ENCODE data around the gene ARID1B. TPM values are rescaled to one million over a fixed set of nuclear protein-coding genes. Genes with fewer than 3 reads are reported as not detected.

ARID1B gene
- total and polyA plus RNA-seq, 9 of the 15 experiments (the other 6 are each of a cell fraction or from before 2014, with no cell fraction given), result 12.5 to 50.5 (median 25.8) TPM

DNA sequence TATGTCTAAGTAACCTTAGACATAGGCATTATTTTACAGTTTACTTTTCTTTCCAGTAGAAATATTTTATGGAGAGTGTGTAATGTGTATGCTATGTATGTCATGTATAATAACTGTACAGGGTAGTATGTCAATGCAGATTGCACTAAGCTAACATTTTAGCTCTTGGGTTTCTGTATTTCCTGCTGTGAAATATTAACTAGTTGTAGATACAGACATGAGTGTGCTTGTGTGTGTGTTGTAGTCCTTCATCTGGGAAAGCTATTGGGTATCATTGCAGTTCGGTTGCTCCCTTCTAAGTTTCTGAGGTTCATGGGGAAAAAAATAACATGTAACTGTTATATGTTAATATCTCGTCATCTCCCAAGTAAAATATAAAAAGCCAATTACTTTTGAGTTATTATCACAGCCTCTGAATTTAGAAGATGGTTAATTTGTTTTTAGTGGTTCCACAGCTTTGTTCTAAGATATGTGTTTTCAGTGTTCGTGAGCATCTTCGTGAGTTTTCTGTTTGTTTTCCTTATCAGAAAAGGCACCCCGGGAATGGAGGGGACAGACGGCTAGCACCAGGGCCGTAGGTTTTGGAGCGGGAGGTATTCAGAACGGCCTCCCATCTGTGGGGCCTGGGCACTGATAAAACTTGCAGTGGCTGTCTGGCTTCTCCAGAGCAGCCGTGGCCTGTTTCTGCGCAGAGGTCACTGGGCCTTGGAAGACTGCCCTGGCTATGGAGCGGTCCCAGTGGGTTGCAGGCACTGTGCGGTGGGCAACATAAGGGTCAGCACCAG is 215.0 kb downstream of the ARID1B start (continued):
- TF ChIP-seq, protein P1, sequence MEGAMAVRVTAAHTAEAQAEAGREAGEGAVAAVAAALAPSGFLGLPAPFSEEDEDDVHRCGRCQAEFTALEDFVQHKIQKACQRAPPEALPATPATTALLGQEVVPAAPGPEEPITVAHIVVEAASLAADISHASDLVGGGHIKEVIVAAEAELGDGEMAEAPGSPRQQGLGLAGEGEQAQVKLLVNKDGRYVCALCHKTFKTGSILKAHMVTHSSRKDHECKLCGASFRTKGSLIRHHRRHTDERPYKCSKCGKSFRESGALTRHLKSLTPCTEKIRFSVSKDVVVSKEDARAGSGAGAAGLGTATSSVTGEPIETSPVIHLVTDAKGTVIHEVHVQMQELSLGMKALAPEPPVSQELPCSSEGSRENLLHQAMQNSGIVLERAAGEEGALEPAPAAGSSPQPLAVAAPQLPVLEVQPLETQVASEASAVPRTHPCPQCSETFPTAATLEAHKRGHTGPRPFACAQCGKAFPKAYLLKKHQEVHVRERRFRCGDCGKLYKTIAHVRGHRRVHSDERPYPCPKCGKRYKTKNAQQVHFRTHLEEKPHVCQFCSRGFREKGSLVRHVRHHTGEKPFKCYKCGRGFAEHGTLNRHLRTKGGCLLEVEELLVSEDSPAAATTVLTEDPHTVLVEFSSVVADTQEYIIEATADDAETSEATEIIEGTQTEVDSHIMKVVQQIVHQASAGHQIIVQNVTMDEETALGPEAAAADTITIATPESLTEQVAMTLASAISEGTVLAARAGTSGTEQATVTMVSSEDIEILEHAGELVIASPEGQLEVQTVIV (CRISPR knock-in tag; IDR thresholded peaks at IDR 0.05; ENCODE audit: borderline replicate concordance), result no peak
- TF ChIP-seq, protein P2, sequence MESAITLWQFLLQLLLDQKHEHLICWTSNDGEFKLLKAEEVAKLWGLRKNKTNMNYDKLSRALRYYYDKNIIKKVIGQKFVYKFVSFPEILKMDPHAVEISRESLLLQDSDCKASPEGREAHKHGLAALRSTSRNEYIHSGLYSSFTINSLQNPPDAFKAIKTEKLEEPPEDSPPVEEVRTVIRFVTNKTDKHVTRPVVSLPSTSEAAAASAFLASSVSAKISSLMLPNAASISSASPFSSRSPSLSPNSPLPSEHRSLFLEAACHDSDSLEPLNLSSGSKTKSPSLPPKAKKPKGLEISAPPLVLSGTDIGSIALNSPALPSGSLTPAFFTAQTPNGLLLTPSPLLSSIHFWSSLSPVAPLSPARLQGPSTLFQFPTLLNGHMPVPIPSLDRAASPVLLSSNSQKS (CRISPR knock-in tag; IDR thresholded peaks at IDR 0.05), result no peak
- TF ChIP-seq ELF1 (tag; IDR thresholded peaks at IDR 0.05) (no peak), KAT2B (IDR thresholded peaks at IDR 0.05; ENCODE audit: low read depth, low read length) (no peak), ZNF134 (CRISPR knock-in tag; conservative IDR thresholded peaks at IDR 0.05) (no peak), MCM7 (IDR thresholded peaks at IDR 0.05) (no peak), NFIX (CRISPR knock-in tag; IDR thresholded peaks at IDR 0.05; ENCODE audit: low read depth) (no peak), ETV1 (tag; conservative IDR thresholded peaks at IDR 0.05; ENCODE audit: low read depth) (no peak), HEY1 (CRISPR knock-in tag; IDR thresholded peaks at IDR 0.05; ENCODE audit: borderline replicate concordance) (no peak), SP1 (CRISPR knock-in tag; IDR thresholded peaks at IDR 0.05) (no peak), TBP (optimal IDR thresholded peaks at IDR 0.05; ENCODE audit: low read depth, low read length) (no peak), ARID1B (IDR thresholded peaks at IDR 0.05) (peak; percentile 68), TEAD1 (CRISPR knock-in tag; IDR thresholded peaks at IDR 0.05) (no peak), MAZ (CRISPR knock-in tag; conservative IDR thresholded peaks at IDR 0.05 in 1 of 2, IDR thresholded peaks at IDR 0.05 in 1 of 2) (no peak), CHD2 (IDR thresholded peaks at IDR 0.05; ENCODE audit: low read depth, low read length) (no peak), ZNF140 (CRISPR knock-in tag; IDR thresholded peaks at IDR 0.05) (no peak), NCOA2 (IDR thresholded peaks at IDR 0.05; ENCODE audit: partially characterized antibody in 2 of 2) (no peak), GATA2 (CRISPR knock-in tag; IDR thresholded peaks at IDR 0.05) (peak; percentile 43), MTF1 (CRISPR knock-in tag; IDR thresholded peaks at IDR 0.05; ENCODE audit: borderline replicate concordance) (no peak), EP300 (IDR thresholded peaks at IDR 0.05; ENCODE audit: low read length) (no peak)
- TF ChIP-seq, protein P3, sequence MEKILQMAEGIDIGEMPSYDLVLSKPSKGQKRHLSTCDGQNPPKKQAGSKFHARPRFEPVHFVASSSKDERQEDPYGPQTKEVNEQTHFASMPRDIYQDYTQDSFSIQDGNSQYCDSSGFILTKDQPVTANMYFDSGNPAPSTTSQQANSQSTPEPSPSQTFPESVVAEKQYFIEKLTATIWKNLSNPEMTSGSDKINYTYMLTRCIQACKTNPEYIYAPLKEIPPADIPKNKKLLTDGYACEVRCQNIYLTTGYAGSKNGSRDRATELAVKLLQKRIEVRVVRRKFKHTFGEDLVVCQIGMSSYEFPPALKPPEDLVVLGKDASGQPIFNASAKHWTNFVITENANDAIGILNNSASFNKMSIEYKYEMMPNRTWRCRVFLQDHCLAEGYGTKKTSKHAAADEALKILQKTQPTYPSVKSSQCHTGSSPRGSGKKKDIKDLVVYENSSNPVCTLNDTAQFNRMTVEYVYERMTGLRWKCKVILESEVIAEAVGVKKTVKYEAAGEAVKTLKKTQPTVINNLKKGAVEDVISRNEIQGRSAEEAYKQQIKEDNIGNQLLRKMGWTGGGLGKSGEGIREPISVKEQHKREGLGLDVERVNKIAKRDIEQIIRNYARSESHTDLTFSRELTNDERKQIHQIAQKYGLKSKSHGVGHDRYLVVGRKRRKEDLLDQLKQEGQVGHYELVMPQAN (IDR thresholded peaks at IDR 0.05; ENCODE audit: borderline replicate concordance), result no peak
- TF ChIP-seq, protein P4, sequence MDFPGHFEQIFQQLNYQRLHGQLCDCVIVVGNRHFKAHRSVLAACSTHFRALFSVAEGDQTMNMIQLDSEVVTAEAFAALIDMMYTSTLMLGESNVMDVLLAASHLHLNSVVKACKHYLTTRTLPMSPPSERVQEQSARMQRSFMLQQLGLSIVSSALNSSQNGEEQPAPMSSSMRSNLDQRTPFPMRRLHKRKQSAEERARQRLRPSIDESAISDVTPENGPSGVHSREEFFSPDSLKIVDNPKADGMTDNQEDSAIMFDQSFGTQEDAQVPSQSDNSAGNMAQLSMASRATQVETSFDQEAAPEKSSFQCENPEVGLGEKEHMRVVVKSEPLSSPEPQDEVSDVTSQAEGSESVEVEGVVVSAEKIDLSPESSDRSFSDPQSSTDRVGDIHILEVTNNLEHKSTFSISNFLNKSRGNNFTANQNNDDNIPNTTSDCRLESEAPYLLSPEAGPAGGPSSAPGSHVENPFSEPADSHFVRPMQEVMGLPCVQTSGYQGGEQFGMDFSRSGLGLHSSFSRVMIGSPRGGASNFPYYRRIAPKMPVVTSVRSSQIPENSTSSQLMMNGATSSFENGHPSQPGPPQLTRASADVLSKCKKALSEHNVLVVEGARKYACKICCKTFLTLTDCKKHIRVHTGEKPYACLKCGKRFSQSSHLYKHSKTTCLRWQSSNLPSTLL (IDR thresholded peaks at IDR 0.05), result peak; percentile 43; the same call in 1 of the 2 replicates
